SK-N-SH (cell line): ENCODE data around the gene FOXP1.

Experiments
- EZH2phosphoT487 ChIP-seq: fragments of 200-600 bp; sonication (generic); IDR thresholded peaks from 2 replicates; pipeline ENCODE4 v1.6.1; 2017; ENCODE audit warnings: low read depth, mixed run types, mild to moderate bottlenecking, antibody characterized with exemption, moderate library complexity, borderline replicate concordance
- FOXJ3 ChIP-seq: sonication (generic); formaldehyde crosslinking; IDR thresholded peaks from 2 replicates; pipeline ENCODE4 v1.5.1; 2020; ENCODE audit warnings: mild to moderate bottlenecking, missing genetic modification reagents
- FOXM1 ChIP-seq: IDR thresholded peaks from 2 replicates; pipeline ENCODE4 v1.4.0; 2012; ENCODE audit warnings: low read depth, mild to moderate bottlenecking
- GABPA ChIP-seq: IDR thresholded peaks from 2 replicates; pipeline ENCODE4 v1.4.0; 2012; ENCODE audit warnings: low read depth, mild to moderate bottlenecking
- GATA2 ChIP-seq: sonication (generic); formaldehyde crosslinking; IDR thresholded peaks from 2 replicates; pipeline ENCODE4 v1.5.0; 2020; ENCODE audit warnings: mild to moderate bottlenecking, missing genetic modification reagents
- NFIC ChIP-seq: IDR thresholded peaks from 2 replicates; pipeline ENCODE4 v1.4.0; 2012; ENCODE audit warnings: borderline replicate concordance
- NRF1 ChIP-seq: IDR thresholded peaks from 2 replicates; pipeline ENCODE4 v1.6.1; 2012; ENCODE audit warnings: low read depth, mild to moderate bottlenecking, low read length
- RAD21 ChIP-seq: IDR thresholded peaks from 2 replicates; pipeline ENCODE4 v1.6.1; 2012; ENCODE audit warnings: mild to moderate bottlenecking, low read length
- SMC3 ChIP-seq: IDR thresholded peaks from 2 replicates; pipeline ENCODE4 v1.6.1; 2012; ENCODE audit warnings: low read depth, low read length, improper control_type of control experiment
- TAF1 ChIP-seq: IDR thresholded peaks from 2 replicates; pipeline ENCODE4 v1.6.1; 2012; ENCODE audit warnings: low read depth, mild to moderate bottlenecking, low read length, moderate library complexity, borderline replicate concordance
- TF ChIP-seq, protein P1 (sequence below): IDR thresholded peaks from 2 replicates; pipeline ENCODE4; 2012
- TF ChIP-seq, protein P2 (sequence below): fragments of 200-600 bp; sonication (generic); IDR thresholded peaks from 2 replicates; pipeline ENCODE4 v1.6.1; 2017; ENCODE audit warnings: antibody characterized with exemption, mild to moderate bottlenecking, moderate library complexity

DNA sequence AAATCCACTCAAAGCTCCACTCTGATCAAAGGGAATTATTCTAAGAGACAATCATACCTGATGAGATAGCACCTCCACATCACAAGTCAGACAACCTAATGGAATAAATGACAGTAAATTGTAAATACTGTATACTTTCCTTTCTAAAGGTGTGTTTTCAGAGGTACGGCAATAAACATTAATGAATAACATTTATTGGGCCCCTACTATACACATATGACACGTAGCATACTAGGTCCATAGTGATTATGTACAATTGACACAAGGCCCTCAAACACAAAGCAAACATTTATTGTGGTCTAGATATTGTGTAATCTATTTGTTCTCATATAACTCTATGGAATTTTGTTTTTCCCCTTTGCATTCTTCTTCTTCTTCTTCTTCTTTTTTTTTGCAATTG, 429.8 kb downstream of the FOXP1 start:
- no peak for TF ChIP-seq RAD21
- TF ChIP-seq FOXJ3 (CRISPR knock-in tag) = no peak
- TF ChIP-seq FOXM1 = no peak
- TF ChIP-seq, protein P1, sequence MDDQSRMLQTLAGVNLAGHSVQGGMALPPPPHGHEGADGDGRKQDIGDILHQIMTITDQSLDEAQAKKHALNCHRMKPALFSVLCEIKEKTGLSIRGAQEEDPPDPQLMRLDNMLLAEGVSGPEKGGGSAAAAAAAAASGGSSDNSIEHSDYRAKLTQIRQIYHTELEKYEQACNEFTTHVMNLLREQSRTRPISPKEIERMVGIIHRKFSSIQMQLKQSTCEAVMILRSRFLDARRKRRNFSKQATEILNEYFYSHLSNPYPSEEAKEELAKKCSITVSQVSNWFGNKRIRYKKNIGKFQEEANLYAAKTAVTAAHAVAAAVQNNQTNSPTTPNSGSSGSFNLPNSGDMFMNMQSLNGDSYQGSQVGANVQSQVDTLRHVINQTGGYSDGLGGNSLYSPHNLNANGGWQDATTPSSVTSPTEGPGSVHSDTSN = no peak
- TF ChIP-seq, protein P2, sequence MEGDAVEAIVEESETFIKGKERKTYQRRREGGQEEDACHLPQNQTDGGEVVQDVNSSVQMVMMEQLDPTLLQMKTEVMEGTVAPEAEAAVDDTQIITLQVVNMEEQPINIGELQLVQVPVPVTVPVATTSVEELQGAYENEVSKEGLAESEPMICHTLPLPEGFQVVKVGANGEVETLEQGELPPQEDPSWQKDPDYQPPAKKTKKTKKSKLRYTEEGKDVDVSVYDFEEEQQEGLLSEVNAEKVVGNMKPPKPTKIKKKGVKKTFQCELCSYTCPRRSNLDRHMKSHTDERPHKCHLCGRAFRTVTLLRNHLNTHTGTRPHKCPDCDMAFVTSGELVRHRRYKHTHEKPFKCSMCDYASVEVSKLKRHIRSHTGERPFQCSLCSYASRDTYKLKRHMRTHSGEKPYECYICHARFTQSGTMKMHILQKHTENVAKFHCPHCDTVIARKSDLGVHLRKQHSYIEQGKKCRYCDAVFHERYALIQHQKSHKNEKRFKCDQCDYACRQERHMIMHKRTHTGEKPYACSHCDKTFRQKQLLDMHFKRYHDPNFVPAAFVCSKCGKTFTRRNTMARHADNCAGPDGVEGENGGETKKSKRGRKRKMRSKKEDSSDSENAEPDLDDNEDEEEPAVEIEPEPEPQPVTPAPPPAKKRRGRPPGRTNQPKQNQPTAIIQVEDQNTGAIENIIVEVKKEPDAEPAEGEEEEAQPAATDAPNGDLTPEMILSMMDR = no peak
- TF ChIP-seq EZH2phosphoT487 = no peak
- no peak for TF ChIP-seq NFIC
- no peak for TF ChIP-seq GABPA
- no peak for TF ChIP-seq TAF1
- TF ChIP-seq NRF1 = no peak
- TF ChIP-seq SMC3 = no peak
- no peak for TF ChIP-seq GATA2
